Activated CD4-positive, alpha-beta T cell treated with anti-CD3 and anti-CD28 coated beads, Interleukin-2, amount 10 ng/mL, durations not matched to agents 7 days and 5 days (primary cell): ENCODE measurements around the gene CLCN7. TPM values are rescaled to one million over a fixed set of nuclear protein-coding genes. Genes with fewer than 3 reads are reported as not detected.
A peak's percentile ranks its signal among the peaks of the same experiment; 100 is the strongest.
"Not testable (repeated sequence)": the region's sequence is repeated elsewhere in the genome, so short reads cannot be mapped to it uniquely, and the experiment has no call there.

ENCODE experiments used
- CTCF ChIA-PET: fragments of 350-600 bp; sonication (Branson Sonifier 250); formaldehyde crosslinking; loops from one replicate; lab custom pipeline; 2021; ENCODE audit warnings: antibody characterized with exemption; lab: Charles Lee
- POLR2A ChIA-PET: fragments of 350-600 bp; sonication (Branson Sonifier 250); formaldehyde crosslinking; loops from one replicate; lab custom pipeline; 2021; ENCODE audit warnings: antibody characterized with exemption; lab: Charles Lee
- DNase-seq: peaks from one replicate; pipeline ENCODE4 v3.0.0-alpha.2; 2020
- H3K27ac Mint-ChIP-seq: one replicate; pipeline ENCODE4 v1.8.0; 2021; ENCODE audit warnings: mild to moderate bottlenecking, moderate library complexity, mixed read lengths
- H3K27me3 Mint-ChIP-seq: one replicate; pipeline ENCODE4 v1.8.0; 2021; ENCODE audit warnings: mixed read lengths
- H3K36me3 Mint-ChIP-seq: one replicate; pipeline ENCODE4 v1.8.0; 2021; ENCODE audit warnings: low read depth, mixed read lengths
- H3K4me1 Mint-ChIP-seq: one replicate; pipeline ENCODE4 v1.8.0; 2021; ENCODE audit warnings: mixed read lengths
- H3K4me3 Mint-ChIP-seq: one replicate; pipeline ENCODE4 v1.8.0; 2021; ENCODE audit warnings: mild to moderate bottlenecking, moderate library complexity, mixed read lengths
- H3K9me3 Mint-ChIP-seq: one replicate; pipeline ENCODE4 v1.8.0; 2021; ENCODE audit warnings: mixed read lengths
- total RNA-seq, 2 experiments: library from RNA; stranded (reverse); gene quantifications; one replicate each; pipeline ENCODE4 v1.2.3, GENCODE V29; 2021

The CLCN7 gene
- total RNA-seq, 2 experiments from 2014 or later: 58.3 to 64.0 TPM

DNA sequence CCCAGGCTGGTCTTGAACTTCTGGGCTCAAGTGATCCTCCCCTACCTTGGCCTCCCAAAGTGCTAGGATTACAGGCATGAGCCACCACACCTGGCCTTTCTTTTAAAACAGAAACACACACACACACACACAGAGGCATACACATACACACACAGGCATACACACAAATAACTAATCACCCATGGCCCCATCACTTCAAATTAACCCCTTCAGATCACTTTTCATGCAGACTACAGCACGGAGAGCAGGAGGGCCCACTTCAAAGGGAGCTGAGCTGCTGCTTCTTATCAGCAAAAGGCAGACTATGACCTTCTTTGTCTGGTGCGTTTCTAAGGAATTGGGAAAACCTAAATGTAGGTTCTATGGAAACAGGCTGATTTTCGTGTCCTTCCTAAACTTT is 1.9 kb downstream of the CLCN7 start:
- CTCF ChIA-PET: interaction anchor here (0.6 kb wide), 1 partner anchor 65 kb away, joined by 3 read pairs; no protein-coding TSS in a partner anchor

DNA sequence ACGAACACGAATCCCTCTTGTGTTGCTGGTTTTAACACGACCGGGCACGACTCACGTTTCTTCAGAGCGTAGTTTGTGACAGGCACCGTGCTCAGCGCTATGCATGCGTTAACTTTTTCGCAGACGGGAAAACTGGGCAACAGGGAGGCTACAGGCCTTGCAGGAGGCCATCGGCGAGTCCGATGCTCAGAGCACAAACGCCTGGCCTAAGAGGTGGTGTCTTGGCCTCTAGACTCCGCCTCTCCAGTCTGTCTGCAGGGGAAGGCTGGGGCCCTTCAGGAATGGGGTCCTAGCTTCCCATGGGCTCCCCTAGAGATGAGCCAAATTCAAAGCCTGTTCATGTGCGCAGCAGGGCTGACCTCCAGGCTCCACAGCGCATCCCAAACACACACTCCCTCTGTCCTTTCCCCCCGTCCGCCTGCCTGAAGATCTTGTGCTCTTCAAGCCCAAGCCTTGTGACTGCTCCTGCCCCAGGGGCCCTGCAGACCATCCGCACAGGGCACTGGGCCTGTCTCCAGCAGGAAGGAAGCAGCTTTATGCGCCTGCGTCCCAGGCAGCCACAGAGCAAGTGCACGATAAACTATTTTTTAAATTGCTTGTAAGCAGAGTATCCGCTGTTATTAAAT is 3.1 kb downstream of the CLCN7 start:
- ChIA-PET POLR2A (no interaction called here), CTCF (interaction anchor here (0.8 to 1.0 kb wide), 3 partner anchors 8 to 234 kb away, joined by 3 read pairs; partner anchors contain the start of gene MAPK8IP3)
- Mint-ChIP-seq H3K9me3 (no peaks in the 10 kb centered on the region), H3K27me3 (no peaks in the 10 kb centered on the region), H3K36me3 (no peaks in the 10 kb centered on the region), H3K4me1 (peaks cover 32% of the 10 kb centered on the region), H3K4me3 (no peak overlapping the region), H3K27ac (peak overlapping the region; percentile 66)
- DNase-seq: no peak

More for the DNA sequence above, 1.9 kb downstream of the CLCN7 start:
- Mint-ChIP-seq H3K27me3 (no peaks in the 10 kb centered on the region), H3K36me3 (no peaks in the 10 kb centered on the region), H3K4me1 (peaks cover 32% of the 10 kb centered on the region), H3K27ac (no peak overlapping the region), H3K4me3 (peak overlapping the region; percentile 52), H3K9me3 (no peaks in the 10 kb centered on the region)
- DNase-seq: no peak
- POLR2A ChIA-PET: no interaction called here

DNA sequence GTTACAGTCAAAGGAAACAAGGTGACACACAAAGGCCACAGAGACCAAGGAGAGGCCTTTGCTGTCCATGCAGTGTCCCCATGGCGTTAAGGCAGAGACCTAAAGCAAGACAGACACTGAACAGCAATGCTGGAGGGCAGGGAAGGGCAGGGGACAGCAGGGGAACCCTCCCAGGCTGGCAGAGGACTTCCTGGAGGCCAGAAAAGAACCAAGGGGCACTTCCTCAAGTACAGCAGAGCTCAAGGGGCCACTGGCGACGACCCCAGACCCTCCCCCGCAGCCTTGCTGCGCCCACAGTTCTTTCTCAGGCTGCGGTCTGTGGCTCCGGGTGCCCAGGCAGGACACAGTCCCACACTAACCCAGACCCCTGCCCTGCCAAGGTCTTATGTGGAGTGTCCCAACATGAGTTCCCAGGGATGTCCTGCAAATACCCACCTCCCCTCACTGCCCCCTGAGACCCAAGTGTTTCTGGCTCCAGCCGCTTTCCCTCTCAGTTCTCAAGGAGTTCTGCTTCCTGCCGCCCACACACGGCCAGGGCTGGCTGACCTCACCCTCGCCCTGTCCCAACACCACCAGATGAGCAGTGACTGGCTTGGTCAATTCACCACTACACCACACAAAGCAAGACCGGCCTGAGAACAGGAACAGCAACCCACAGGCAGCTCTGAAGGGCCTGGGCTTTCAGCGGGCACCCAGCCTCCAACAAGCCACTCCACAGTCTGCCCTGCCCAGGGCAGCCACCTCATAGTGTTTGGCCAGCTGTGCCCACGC is 4.2 kb downstream of the CLCN7 start:
- Mint-ChIP-seq H3K4me1 (peaks cover 28% of the 10 kb centered on the region), H3K27ac (peak overlapping the region; percentile 66), H3K4me3 (no peak overlapping the region), H3K36me3 (no peaks in the 10 kb centered on the region), H3K27me3 (no peaks in the 10 kb centered on the region), H3K9me3 (no peaks in the 10 kb centered on the region)
- CTCF ChIA-PET: interaction anchor here (0.6 to 1.1 kb wide), 4 partner anchors 9 to 235 kb away, joined by 3 to 4 read pairs (median 3); partner anchors contain the start of gene MAPK8IP3
- POLR2A ChIA-PET: no interaction called here
- no peak for DNase-seq

DNA sequence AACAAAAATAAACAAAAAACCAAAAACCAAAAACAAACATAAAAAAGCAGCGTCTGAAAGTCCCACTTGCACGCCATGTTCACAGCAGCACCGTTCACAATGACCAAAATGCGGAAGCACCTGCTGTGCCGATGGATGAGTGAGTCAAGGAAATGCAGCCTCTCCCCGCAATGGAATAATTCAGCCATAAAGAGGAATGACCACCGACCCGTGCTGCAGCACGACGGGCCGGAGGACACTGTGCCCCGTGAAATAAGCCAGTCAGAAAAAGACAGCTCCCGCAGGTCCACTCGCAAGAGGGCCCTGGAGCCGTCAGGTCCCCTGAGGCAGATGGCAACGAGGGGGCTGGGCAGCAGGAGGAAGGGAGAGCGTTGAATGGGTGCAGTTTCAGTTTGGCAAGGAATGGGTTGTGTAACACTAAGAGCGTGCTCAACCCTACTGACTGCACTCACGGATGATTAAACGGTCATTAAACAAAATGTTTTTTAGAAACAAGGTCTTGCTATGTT is 5.1 kb downstream of the CLCN7 start:
- Mint-ChIP-seq H3K4me3 (no peak overlapping the region), H3K36me3 (no peaks in the 10 kb centered on the region), H3K27me3 (no peaks in the 10 kb centered on the region), H3K9me3 (no peaks in the 10 kb centered on the region), H3K27ac (peak overlapping the region; percentile 46), H3K4me1 (peaks cover 26% of the 10 kb centered on the region)
- CTCF ChIA-PET: interaction anchor here (1.1 kb wide), 1 partner anchor 18 kb away, joined by 4 read pairs; no protein-coding TSS in a partner anchor
- no peak for DNase-seq
- POLR2A ChIA-PET: no interaction called here

DNA sequence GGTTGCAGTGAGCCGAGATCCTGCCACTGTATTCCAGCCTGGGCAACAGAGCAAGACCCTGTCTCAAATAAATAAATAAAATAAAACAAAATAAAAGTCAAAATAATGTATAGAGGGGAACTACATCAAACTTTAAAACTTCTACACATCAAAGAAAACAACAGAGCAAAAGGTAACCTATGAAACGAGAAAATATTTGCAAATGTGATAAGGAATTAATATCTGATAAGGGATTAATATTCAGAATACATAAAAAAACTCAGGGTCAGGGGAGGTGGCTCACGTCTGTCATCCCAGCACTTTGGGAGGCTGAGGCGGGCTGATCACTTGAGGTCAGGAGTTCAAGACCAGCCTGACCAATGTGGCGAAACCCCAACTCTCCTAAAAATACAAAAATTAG is 5.7 kb downstream of the CLCN7 start:
- DNase-seq, CTCF ChIA-PET, H3K9me3 Mint-ChIP-seq, H3K36me3 Mint-ChIP-seq, H3K27me3 Mint-ChIP-seq, POLR2A ChIA-PET, H3K4me3 Mint-ChIP-seq, H3K27ac Mint-ChIP-seq: not testable (repeated sequence)
- H3K4me1 Mint-ChIP-seq: peaks cover 24% of the 10 kb centered on the region

DNA sequence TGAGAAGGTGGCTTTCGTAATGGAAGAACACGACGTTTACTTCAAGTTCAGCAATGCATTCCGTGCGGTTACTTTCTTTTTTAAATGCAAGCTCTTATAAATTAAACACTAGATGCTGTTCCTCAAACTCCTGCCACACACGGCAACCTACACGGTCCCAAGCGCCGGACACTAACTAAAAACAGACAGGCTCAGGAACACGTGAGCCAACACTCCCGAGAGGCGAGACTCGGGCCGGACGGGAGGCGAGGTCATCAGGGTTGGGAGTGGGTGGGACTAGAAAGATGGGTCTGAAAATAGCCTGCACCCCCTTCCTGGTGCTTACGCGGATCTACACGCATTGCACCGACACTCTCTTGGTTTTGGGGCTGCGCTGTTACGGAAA is 6.4 kb downstream of the CLCN7 start:
- Mint-ChIP-seq H3K4me1 (peaks cover 22% of the 10 kb centered on the region), H3K36me3 (no peaks in the 10 kb centered on the region), H3K4me3 (no peak overlapping the region), H3K27me3 (no peaks in the 10 kb centered on the region), H3K27ac (no peak overlapping the region), H3K9me3 (no peaks in the 10 kb centered on the region)
- ChIA-PET POLR2A (no interaction called here), CTCF (no interaction called here)
- no peak for DNase-seq

DNA sequence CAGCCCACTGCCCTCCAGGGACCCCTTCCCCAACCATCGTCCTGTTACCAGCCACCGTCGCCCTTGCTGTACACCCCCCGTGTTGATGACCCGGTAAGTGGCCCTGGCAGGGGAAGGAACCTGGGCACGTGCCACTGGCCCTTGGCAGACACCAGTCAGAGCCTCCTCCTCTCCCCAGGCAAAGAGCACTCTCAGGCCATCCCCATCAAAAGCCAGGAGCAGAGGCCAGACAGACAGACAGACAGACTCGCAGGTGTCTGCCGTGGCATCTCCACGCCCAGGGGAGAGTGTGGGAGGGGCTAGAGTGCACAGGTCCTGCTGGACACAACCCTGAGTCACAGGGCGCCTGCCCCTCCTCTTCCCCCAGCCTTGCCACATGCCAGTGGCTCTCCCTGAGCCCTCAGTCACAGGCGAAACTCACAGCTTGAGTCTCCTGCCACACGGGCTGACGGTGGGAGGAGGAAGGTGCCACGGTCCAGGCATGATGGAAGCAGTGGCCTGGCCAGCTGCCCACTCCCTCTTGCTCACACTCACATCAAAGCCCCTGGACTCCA is 7.8 kb downstream of the CLCN7 start:
- H3K27ac Mint-ChIP-seq: no peak overlapping the region
- DNase-seq: no peak

DNA sequence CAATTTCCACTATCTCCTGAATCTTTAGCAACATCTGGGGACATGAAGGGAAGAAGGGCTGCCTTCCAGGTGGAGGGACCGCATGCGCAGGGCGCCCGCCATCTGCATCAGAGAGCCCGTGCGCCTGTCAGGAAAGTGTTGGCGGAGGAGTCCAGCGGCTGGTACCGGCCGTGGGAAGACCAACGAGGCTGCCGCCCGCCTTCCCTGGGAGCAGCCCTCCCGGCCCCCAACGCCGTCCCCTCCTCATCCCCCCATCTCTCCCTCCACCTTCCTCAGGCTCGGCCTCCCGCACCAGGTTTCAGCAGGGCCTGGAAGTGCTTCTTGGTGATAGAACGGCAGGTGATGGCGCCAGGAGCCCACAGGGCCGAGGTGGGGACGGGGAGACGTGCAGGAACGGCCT is 8.8 kb downstream of the CLCN7 start:
- Mint-ChIP-seq H3K9me3 (no peaks in the 10 kb centered on the region), H3K27ac (no peak overlapping the region), H3K27me3 (no peaks in the 10 kb centered on the region), H3K4me1 (peaks cover 8% of the 10 kb centered on the region), H3K4me3 (no peak overlapping the region), H3K36me3 (no peaks in the 10 kb centered on the region)
- ChIA-PET CTCF (no interaction called here), POLR2A (no interaction called here)
- DNase-seq: no peak

More for the DNA sequence above, 7.8 kb downstream of the CLCN7 start:
- ChIA-PET CTCF (no interaction called here), POLR2A (no interaction called here)
- H3K4me3 Mint-ChIP-seq: no peak overlapping the region
- H3K27me3 Mint-ChIP-seq: no peaks in the 10 kb centered on the region
- H3K9me3 Mint-ChIP-seq: no peaks in the 10 kb centered on the region
- peaks cover 16% of the 10 kb centered on the region for H3K4me1 Mint-ChIP-seq
- H3K36me3 Mint-ChIP-seq: no peaks in the 10 kb centered on the region

DNA sequence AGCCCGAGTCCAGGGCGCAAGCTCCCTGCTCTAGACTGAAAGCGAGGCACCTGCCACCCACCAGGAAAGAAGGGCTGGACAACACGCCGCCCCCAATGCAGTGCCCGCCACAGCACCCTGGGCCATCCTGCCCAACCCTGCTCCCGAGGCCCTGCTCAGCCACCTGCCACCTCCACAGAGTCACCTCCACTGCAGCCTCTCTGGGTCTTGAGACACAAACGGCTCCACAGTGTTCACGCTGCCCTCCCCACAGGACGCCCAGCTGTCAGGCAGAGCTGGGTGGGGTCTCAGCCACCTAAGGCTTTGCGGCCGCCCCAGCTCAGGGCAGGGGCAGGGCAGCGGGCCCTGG is 9.3 kb downstream of the CLCN7 start:
- Mint-ChIP-seq H3K27ac (no peak overlapping the region), H3K4me3 (no peak overlapping the region), H3K4me1 (peaks cover 5% of the 10 kb centered on the region), H3K27me3 (no peaks in the 10 kb centered on the region), H3K9me3 (no peaks in the 10 kb centered on the region), H3K36me3 (no peaks in the 10 kb centered on the region)
- ChIA-PET POLR2A (no interaction called here), CTCF (no interaction called here)
- DNase-seq: no peak

DNA sequence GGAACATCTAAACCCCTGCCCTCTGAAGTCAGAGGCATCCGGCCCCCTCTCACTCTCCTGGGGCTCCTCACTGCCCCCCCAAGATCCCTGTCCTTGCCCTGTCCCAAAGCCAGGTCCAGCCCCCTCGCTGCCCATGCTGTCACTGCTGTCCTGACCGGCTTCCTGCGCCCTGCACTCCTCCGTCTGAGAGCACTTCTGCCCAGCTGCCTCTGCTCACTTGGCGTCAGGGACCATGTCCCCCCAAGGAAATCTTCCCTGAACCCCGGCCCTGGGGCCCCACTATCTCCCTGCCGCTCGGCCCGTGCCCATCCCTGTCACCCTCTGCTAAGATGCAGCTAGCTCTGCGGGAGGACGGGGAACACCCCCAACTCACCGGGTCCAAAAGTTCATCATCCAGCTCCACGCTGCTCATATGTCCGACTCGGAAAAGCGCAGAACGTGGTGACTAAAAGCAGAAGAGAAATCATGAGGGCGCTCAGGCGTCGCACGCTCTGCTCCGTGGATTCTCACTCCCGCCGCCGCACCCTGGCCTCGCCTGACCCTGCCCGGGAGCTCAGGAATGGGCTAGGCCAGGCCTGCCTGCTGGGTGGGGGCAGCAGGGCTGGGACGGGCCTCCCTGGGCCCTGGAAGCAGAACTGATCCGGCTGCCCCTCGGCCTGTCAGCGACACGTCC is 9.8 kb downstream of the CLCN7 start:
- H3K36me3 Mint-ChIP-seq: no peaks in the 10 kb centered on the region
- H3K27me3 Mint-ChIP-seq: no peaks in the 10 kb centered on the region
- peaks cover 3% of the 10 kb centered on the region for H3K4me1 Mint-ChIP-seq
- H3K4me3 Mint-ChIP-seq: no peak overlapping the region
- ChIA-PET CTCF (no interaction called here), POLR2A (no interaction called here)
- no peak overlapping the region for H3K27ac Mint-ChIP-seq
- no peak for DNase-seq
- no peaks in the 10 kb centered on the region for H3K9me3 Mint-ChIP-seq

DNA sequence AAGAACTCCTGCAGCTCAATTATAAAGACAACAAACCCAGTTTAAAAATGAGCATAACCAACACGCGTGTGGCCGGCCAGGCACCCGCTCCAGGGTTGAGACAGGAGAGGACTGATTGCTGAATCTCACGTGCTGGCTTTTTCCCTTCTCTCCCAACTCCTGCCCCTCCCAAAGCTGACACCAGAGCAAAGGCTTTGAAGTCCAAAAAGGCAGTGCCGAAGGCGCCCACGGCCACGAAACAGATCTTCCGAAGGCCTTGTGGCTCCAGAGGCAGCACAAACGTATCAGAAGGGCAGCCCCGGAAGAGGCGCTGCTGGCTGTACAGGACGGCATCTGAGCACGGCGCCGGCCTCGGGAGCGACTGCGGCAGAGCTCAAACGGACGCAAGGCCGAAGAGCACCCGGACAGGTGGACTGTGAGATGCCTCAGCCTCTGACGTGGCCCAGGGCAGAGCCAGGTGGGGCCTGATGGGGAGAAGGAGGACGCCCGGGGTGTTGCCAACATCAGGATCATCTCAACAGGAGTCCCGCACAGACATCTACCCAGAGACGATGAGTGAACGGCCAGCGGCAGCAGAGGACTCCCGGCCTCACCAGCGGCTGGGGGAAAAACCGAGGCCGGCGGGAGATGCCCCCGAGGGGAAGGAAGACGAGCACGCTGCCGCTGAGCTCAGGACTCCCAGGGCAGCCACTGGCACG is 10.5 kb downstream of the CLCN7 start:
- Mint-ChIP-seq H3K27me3 (no peaks in the 10 kb centered on the region), H3K4me3 (no peak overlapping the region), H3K4me1 (no peaks in the 10 kb centered on the region), H3K9me3 (no peaks in the 10 kb centered on the region), H3K27ac (no peak overlapping the region), H3K36me3 (no peaks in the 10 kb centered on the region)
- ChIA-PET POLR2A (interaction anchor here (0.6 kb wide), 1 partner anchor 95 kb away, joined by 3 read pairs; no protein-coding TSS in a partner anchor), CTCF (interaction anchor here (0.6 kb wide), 2 partner anchors 74 to 211 kb away, joined by 3 to 4 read pairs; no protein-coding TSS in a partner anchor)
- DNase-seq: no peak

DNA sequence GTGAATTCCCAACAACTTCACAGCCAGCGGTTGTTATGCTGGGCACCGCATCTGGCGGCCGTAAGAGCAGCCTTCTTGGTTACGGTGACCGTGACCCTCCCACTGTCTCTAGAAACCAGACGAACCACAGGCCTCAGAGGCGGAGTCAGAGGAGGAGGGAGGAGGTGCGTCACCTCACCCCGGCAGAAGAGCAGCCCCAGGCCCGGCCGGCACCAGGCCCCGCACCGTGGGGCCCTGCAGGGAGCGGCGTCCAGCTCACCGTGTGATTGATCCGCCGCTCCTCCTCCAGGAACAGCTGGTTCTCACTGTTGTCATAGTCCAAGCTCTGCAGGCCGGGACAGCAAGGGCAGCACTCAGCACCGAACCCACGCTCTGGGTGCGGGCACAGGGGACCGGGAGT is 13.7 kb downstream of the CLCN7 start:
- POLR2A ChIA-PET: no interaction called here

More for the DNA sequence above, 13.7 kb downstream of the CLCN7 start:
- Mint-ChIP-seq H3K4me1 (no peaks in the 10 kb centered on the region), H3K4me3 (no peak overlapping the region), H3K27ac (no peak overlapping the region), H3K27me3 (no peaks in the 10 kb centered on the region), H3K9me3 (no peaks in the 10 kb centered on the region), H3K36me3 (no peaks in the 10 kb centered on the region)
- CTCF ChIA-PET: no interaction called here
- DNase-seq: no peak
